ENCODE results near the gene SLC25A39.

DNA sequence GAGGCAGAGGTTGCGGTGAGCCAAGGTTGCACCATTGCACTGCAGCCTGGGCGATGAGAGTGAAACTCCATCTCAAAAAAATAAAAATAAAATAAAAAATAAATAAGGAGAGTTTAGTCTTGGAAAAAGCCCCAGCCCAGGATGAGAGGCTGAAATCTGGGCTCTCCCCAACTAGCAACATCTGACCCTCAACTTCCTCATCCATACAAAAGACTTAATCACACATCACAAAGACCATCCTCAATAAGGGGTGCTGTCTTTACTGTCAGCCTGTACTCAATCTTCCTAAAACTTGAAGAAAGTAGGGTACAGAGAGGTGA, 45.3 kb downstream of the SLC25A39 start:
- TF ChIP-seq CTCF (IDR thresholded peaks at IDR 0.05) (no peak), POLR2AphosphoS5 (IDR thresholded peaks at IDR 0.05) (no peak), EP300 (IDR thresholded peaks at IDR 0.05) (no peak), POLR2A (IDR thresholded peaks at IDR 0.05) (no peak)
